Mesothelial cell of epicardium (in vitro differentiated cells): ENCODE results near the gene NCMAP. TPM values are rescaled to one million over a fixed set of nuclear protein-coding genes. Genes with fewer than 3 reads are reported as not detected.

ENCODE experiments used
- DNase-seq, 2 experiments: peaks; one replicate each; pipeline ENCODE4 v3.0.0; 2021; ENCODE audit warnings: low spot score in 2 of 2; ENCODE audit not compliant: unreplicated experiment in 2 of 2
- H3K27ac Mint-ChIP-seq: 2 replicates; pipeline ENCODE4 v1.8.0; 2021; ENCODE audit warnings: mixed read lengths
- H3K27me3 Mint-ChIP-seq: 2 replicates; pipeline ENCODE4 v1.8.0; 2021; ENCODE audit warnings: low read depth, mixed read lengths
- H3K36me3 Mint-ChIP-seq: 2 replicates; pipeline ENCODE4 v1.8.0; 2021; ENCODE audit warnings: mixed read lengths
- H3K4me1 Mint-ChIP-seq: 2 replicates; pipeline ENCODE4 v1.8.0; 2021; ENCODE audit warnings: mixed read lengths
- H3K4me3 Mint-ChIP-seq: 2 replicates; pipeline ENCODE4 v1.8.0; 2021; ENCODE audit warnings: mild to moderate bottlenecking, moderate library complexity, mixed read lengths
- H3K9me3 Mint-ChIP-seq: 2 replicates; pipeline ENCODE4 v1.8.0; 2021; ENCODE audit warnings: mixed read lengths
- CTCF ChIP-seq: fragments of 200-600 bp; sonication (generic); IDR thresholded peaks from one replicate; pipeline ENCODE4 v1.5.0; 2021; ENCODE audit warnings: antibody characterized with exemption; ENCODE audit not compliant: unreplicated experiment
- total RNA-seq: library from RNA; stranded (reverse); gene quantifications from 3 replicates; pipeline ENCODE4 v1.2.1, GENCODE V29; 2021

NCMAP gene
- total RNA-seq, 1 donor from 2014 or later = 0.31 TPM

DNA sequence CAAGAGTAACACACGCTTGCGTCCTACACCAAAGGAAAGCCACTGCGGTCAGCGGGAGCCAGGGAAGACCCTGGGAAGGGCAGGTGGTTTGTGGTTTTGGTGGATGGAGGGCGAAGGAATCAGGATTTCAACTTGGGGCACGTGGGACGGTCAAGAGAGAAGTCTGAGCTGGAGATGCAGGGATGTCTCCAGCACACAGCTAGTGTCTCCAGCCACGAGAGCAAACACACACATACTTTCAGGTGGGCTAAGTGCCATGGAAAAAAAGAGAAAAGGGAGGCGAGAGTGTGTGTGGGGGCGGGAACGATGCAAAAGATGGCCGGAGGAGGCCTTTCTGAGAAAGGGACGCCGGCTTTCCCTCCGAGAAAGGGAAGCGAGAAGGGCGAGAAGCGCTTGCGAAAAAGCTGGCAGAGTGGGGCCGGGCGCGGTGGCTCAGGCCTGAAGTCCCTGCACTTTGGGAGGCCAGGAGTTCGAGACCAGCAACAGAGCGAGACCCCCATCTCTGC lies 85.8 kb downstream of the NCMAP start:
- Mint-ChIP-seq H3K4me1 (peaks cover 29% of the 10 kb centered on the region), H3K27ac (peak overlapping the region; percentile 100), H3K27me3 (peaks cover 2% of the 10 kb centered on the region), H3K4me3 (peak overlapping the region; percentile 96), H3K36me3 (peaks cover 9% of the 10 kb centered on the region), H3K9me3 (no peaks in the 10 kb centered on the region)
- no peak for TF ChIP-seq CTCF
- peak in 1 of 2 experiments; percentile 40 for DNase-seq

DNA sequence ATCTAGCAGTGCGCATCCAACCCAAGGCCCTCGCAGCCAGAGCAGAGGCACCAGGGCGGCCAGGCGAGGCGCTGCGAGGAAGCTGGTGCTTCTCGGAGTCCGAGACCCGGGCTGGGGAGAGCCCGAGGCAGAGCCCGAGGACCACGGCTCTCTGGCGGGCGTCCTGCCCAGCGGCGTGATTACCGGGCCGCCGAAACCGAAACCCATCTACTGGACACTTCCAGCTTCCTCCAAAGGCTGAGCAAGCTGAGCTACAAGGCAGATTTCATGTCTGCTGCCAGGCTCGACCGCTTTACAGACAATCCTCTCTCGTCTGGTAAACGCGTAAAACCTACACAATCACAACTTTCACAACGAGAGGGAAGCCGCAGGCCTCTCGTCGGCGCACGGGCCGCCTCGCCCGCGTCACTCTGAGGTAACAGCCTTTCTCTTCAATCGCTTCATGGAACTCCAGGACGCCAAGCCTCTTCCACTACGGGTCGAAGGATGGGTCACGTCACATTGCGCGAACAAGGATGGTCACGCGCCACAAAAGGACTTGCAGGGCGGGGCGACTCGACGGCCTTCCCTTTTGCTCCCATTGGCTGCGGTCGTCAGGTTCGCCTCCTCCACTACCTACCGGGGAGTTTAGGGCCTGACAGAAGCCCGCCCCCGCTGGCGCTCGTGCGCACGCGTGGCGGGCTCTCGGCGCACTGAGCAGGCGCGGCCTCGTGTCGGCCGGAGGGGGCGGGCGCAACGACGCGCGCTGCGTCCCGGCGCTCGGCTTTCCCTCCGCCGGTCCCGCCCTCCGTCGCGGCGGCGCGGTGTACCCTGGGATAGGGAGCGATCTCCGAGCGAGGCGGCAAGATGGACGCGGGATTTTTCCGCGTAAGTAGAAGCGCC lies 86.8 kb downstream of the NCMAP start, which contains the start of gene SRRM1:
TSS of gene SRRM1 (plus strand) at position 822 of the 882 bp plus-strand sequence. CDS start at position 847, 25 bp downstream.
- peaks cover 29% of the 10 kb centered on the region for H3K4me1 Mint-ChIP-seq
- peaks cover 18% of the 10 kb centered on the region for H3K36me3 Mint-ChIP-seq
- H3K27ac Mint-ChIP-seq = peak within 1 kb of the TSS; percentile 100
- no peak for TF ChIP-seq CTCF
- H3K4me3 Mint-ChIP-seq = peak within 1 kb of the TSS; percentile 96
- no peaks in the 10 kb centered on the region for H3K27me3 Mint-ChIP-seq
- H3K9me3 Mint-ChIP-seq = no peaks in the 10 kb centered on the region
- peak; percentile 96 for DNase-seq

- H3K27ac Mint-ChIP-seq = peak overlapping the region; percentile 89
- no peaks in the 10 kb centered on the region for H3K9me3 Mint-ChIP-seq
- peak overlapping the region; percentile 96 for H3K4me3 Mint-ChIP-seq
- peaks cover 26% of the 10 kb centered on the region for H3K36me3 Mint-ChIP-seq
- H3K4me1 Mint-ChIP-seq = peaks cover 29% of the 10 kb centered on the region
- TF ChIP-seq CTCF = peak; percentile 5
- DNase-seq = no peak
- H3K27me3 Mint-ChIP-seq = no peaks in the 10 kb centered on the region
Measured at GRCh38 chr1:24643363-24644099, 87.6 kb downstream of the NCMAP start.

- Mint-ChIP-seq H3K4me3 (peak overlapping the region; percentile 96), H3K36me3 (peaks cover 30% of the 10 kb centered on the region), H3K4me1 (peaks cover 29% of the 10 kb centered on the region), H3K27ac (peak overlapping the region; percentile 89), H3K27me3 (no peaks in the 10 kb centered on the region), H3K9me3 (no peaks in the 10 kb centered on the region)
- no peak for DNase-seq
- TF ChIP-seq CTCF = no peak
Measured at GRCh38 chr1:24644100-24644384, 88.2 kb downstream of the NCMAP start.

- Mint-ChIP-seq H3K36me3 (peaks cover 61% of the 10 kb centered on the region), H3K9me3 (no peaks in the 10 kb centered on the region), H3K27ac (peak overlapping the region; percentile 39), H3K4me3 (no peak overlapping the region), H3K4me1 (peaks cover 22% of the 10 kb centered on the region), H3K27me3 (no peaks in the 10 kb centered on the region)
- no peak for DNase-seq
- no peak for TF ChIP-seq CTCF
Measured at GRCh38 chr1:24648919-24649318, 93.0 kb downstream of the NCMAP start.
